SK-N-SH (cell line): ENCODE measurements around the gene ACTG2.

Experiments used
- ELF1 ChIP-seq: IDR thresholded peaks from 2 replicates; pipeline ENCODE4 v1.4.0; 2012
- FOXJ3 ChIP-seq: sonication (generic); formaldehyde crosslinking; IDR thresholded peaks from 2 replicates; pipeline ENCODE4 v1.5.1; 2020; ENCODE audit warnings: mild to moderate bottlenecking, missing genetic modification reagents
- RAD21 ChIP-seq: IDR thresholded peaks from 2 replicates; pipeline ENCODE4 v1.6.1; 2012; ENCODE audit warnings: mild to moderate bottlenecking, low read length
- TAF1 ChIP-seq: IDR thresholded peaks from 2 replicates; pipeline ENCODE4 v1.6.1; 2012; ENCODE audit warnings: low read depth, mild to moderate bottlenecking, low read length, moderate library complexity, borderline replicate concordance

DNA sequence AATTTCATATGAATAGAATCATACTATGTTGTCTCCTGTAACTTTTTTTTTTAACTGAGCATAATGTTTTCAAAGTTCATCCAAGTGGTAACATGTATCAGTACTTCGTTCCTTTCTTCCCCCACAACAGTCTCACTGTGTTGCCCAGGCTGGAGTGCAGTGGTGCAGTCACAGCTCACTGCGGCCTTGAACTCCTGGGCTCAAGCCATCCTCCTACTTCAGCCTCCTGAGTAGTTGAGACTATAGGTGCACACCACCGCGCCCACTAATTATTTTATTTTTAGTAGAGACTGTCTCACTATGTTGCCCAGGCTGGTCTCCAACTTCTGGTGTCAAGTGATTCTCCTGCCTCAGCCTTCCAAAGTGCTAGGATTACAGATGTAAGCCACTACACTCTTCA lies 68.5 kb downstream of the ACTG2 start:
- TF ChIP-seq RAD21 (no peak), FOXJ3 (CRISPR knock-in tag) (no peak), ELF1 (no peak), TAF1 (no peak)
